GM23338 (cell line): ENCODE results near the gene ZNF681. TPM values are rescaled to one million over a fixed set of nuclear protein-coding genes. Genes with fewer than 3 reads are reported as not detected.

ENCODE experiments used
- ATAC-seq: fragments of 200-7000 bp; cut with Tn5 transposase; 3 replicates; pipeline ENCODE4 v1.9.1; 2020
- DNase-seq: peaks from one replicate; pipeline ENCODE4 v3.0.0-alpha.2; 2015; ENCODE audit warnings: low spot score
- H2AFZ ChIP-seq: fragments of 200-600 bp; sonication (generic); 2 replicates; pipeline ENCODE4 v1.8.0; 2016; ENCODE audit warnings: antibody characterized with exemption, mild to moderate bottlenecking, moderate library complexity
- H3F3A ChIP-seq: fragments of 200-600 bp; sonication (generic); replicated peaks from 2 replicates; pipeline ENCODE4 v1.8.0; 2017; ENCODE audit warnings: antibody characterized with exemption, mixed run types, low read depth
- H3K27ac ChIP-seq: fragments of 200-600 bp; sonication (generic); 2 replicates; pipeline ENCODE4 v1.6.1; 2016; ENCODE audit warnings: low read depth
- H3K27me3 ChIP-seq: fragments of 200-600 bp; sonication (generic); 2 replicates; pipeline ENCODE4 v1.8.0; 2016; ENCODE audit warnings: mild to moderate bottlenecking, mixed run types, moderate library complexity; ENCODE audit not compliant: insufficient read depth
- H3K36me3 ChIP-seq: fragments of 200-600 bp; sonication (generic); 2 replicates; pipeline ENCODE4 v1.8.0; 2016; ENCODE audit warnings: mild to moderate bottlenecking; ENCODE audit not compliant: insufficient read depth
- H3K4me1 ChIP-seq: fragments of 200-600 bp; sonication (generic); 2 replicates; pipeline ENCODE4 v1.8.0; 2016; ENCODE audit warnings: mild to moderate bottlenecking, moderate library complexity; ENCODE audit not compliant: insufficient read depth
- H3K4me2 ChIP-seq: fragments of 200-600 bp; sonication (generic); 2 replicates; pipeline ENCODE4 v1.7.1; 2017; ENCODE audit warnings: mixed run types
- H3K4me3 ChIP-seq: fragments of 200-600 bp; sonication (generic); 2 replicates; pipeline ENCODE4 v1.6.1; 2016; ENCODE audit warnings: mixed run types
- H3K79me2 ChIP-seq: fragments of 200-600 bp; sonication (generic); replicated peaks from 2 replicates; pipeline ENCODE4 v1.8.0; 2017; ENCODE audit warnings: mild to moderate bottlenecking; ENCODE audit not compliant: insufficient read depth
- H3K9me2 ChIP-seq: fragments of 200-600 bp; sonication (generic); 2 replicates; pipeline ENCODE4 v1.8.0; 2017; ENCODE audit not compliant: insufficient read depth
- H4K20me1 ChIP-seq: fragments of 200-600 bp; sonication (generic); replicated peaks from 2 replicates; pipeline ENCODE4 v1.8.0; 2017; ENCODE audit warnings: mild to moderate bottlenecking; ENCODE audit not compliant: insufficient read depth
- H3K27ac Mint-ChIP-seq: 2 replicates; pipeline ENCODE4 v1.8.0; 2020; ENCODE audit warnings: inconsistent platforms, mild to moderate bottlenecking, moderate library complexity, mixed read lengths
- H3K27me3 Mint-ChIP-seq: 3 replicates; pipeline ENCODE4 v1.8.0; 2022; ENCODE audit warnings: low read depth, mild to moderate bottlenecking, moderate library complexity, mixed read lengths, inconsistent platforms; ENCODE audit not compliant: insufficient read depth, poor library complexity
- H3K36me3 Mint-ChIP-seq: 3 replicates; pipeline ENCODE4 v1.8.0; 2021; ENCODE audit warnings: low read depth, mild to moderate bottlenecking, inconsistent platforms, moderate library complexity, mixed read lengths
- H3K4me1 Mint-ChIP-seq: 3 replicates; pipeline ENCODE4 v1.8.0; 2020; ENCODE audit warnings: mild to moderate bottlenecking, inconsistent platforms, mixed read lengths
- H3K4me3 Mint-ChIP-seq: 3 replicates; pipeline ENCODE4 v1.8.0; 2021; ENCODE audit warnings: moderate library complexity, mild to moderate bottlenecking, inconsistent platforms, mixed read lengths
- H3K9me3 Mint-ChIP-seq: 3 replicates; pipeline ENCODE4 v1.8.0; 2020; ENCODE audit warnings: moderate library complexity, mild to moderate bottlenecking, inconsistent platforms, mixed read lengths
- JUNB ChIP-seq: IDR thresholded peaks from one replicate; pipeline ENCODE4 v1.6.1; 2016; ENCODE audit warnings: antibody characterized with exemption; ENCODE audit not compliant: unreplicated experiment
- POLR2AphosphoS5 ChIP-seq: IDR thresholded peaks from 2 replicates; pipeline ENCODE4 v1.6.1; 2016; ENCODE audit warnings: antibody characterized with exemption, low read depth
- ZNF114 ChIP-seq: fragments of 250-450 bp; sonication (Bioruptor Pico); IDR thresholded peaks from 2 replicates; pipeline ENCODE4 v1.5.0; 2020; ENCODE audit warnings: mild to moderate bottlenecking, moderate library complexity
- polyA plus RNA-seq: library from polyadenylated mRNA; unstranded; fragments of >200 nt; fragmentation: Nextera tagmentation; extraction: Ambion mirVana; gene quantifications from 2 replicates; pipeline ENCODE4 v1.2.1, GENCODE V29; 2016
- total RNA-seq: library from RNA; depleted of rRNA; stranded (reverse); fragments of >200 nt; shearing (Covaris generic); gene quantifications from 2 replicates; pipeline ENCODE4 v1.2.3, GENCODE V29; 2014
- TF ChIP-seq, protein P1 (sequence below): fragments of 250-450 bp; sonication (Bioruptor Pico); IDR thresholded peaks from 2 replicates; pipeline ENCODE4 v1.5.0; 2020; ENCODE audit warnings: mild to moderate bottlenecking, moderate library complexity
- TF ChIP-seq, protein P2 (sequence below), 2 experiments: fragments of 200-600 bp in 1 of 2; sonication (generic) in 1 of 2; conservative IDR thresholded peaks; 2 replicates each; pipeline versions ENCODE4 v1.5.1 to v1.6.1; 2016 to 2017; ENCODE audit warnings: antibody characterized with exemption in 2 of 2, low read depth in 2 of 2, mild to moderate bottlenecking in 2 of 2, moderate library complexity in 1 of 2

ZNF681 gene
- total and polyA plus RNA-seq, 2 experiments from 2014 or later, result 9.4 to 25.1 TPM

DNA sequence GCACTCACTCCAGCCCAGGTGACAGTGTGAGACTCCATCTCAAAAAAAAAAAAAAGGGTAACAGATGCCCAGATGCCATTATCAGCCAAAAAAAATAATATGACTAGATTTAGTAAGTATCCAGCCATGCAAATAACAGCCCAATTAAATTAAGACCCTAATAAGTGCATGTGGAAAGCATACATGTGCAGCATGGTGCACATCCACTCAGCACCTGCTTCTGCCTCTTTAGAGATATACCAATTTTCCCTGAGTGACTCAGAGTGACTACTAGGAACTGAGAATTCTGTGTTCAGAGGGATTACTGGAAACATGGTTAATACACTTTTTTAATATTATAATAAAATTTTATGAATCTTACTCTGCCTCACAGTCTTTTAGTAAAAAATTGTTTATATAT is 41.9 kb downstream of the ZNF681 start:
- H3K27me3 ChIP-seq, result no peaks in the 10 kb centered on the region
- no peaks in the 10 kb centered on the region for H3K79me2 ChIP-seq
- H3K27me3 Mint-ChIP-seq, result peaks cover 15% of the 10 kb centered on the region
- H3K27ac Mint-ChIP-seq, result no peak overlapping the region; the same call in 1 of the 2 replicates
- no peak overlapping the region for H3K4me3 Mint-ChIP-seq
- H4K20me1 ChIP-seq, result no peaks in the 10 kb centered on the region
- no peaks in the 10 kb centered on the region for H3K9me3 Mint-ChIP-seq
- H2AFZ ChIP-seq, result no peak overlapping the region
- H3K4me1 ChIP-seq, result peaks cover 22% of the 10 kb centered on the region
- H3K27ac ChIP-seq, result no peak overlapping the region
- no peaks in the 10 kb centered on the region for H3K36me3 Mint-ChIP-seq
- no peaks in the 10 kb centered on the region for H3K36me3 ChIP-seq
- H3F3A ChIP-seq, result no peaks in the 10 kb centered on the region; the same call in 1 of the 2 replicates
- DNase-seq, result no peak
- TF ChIP-seq, protein P1, sequence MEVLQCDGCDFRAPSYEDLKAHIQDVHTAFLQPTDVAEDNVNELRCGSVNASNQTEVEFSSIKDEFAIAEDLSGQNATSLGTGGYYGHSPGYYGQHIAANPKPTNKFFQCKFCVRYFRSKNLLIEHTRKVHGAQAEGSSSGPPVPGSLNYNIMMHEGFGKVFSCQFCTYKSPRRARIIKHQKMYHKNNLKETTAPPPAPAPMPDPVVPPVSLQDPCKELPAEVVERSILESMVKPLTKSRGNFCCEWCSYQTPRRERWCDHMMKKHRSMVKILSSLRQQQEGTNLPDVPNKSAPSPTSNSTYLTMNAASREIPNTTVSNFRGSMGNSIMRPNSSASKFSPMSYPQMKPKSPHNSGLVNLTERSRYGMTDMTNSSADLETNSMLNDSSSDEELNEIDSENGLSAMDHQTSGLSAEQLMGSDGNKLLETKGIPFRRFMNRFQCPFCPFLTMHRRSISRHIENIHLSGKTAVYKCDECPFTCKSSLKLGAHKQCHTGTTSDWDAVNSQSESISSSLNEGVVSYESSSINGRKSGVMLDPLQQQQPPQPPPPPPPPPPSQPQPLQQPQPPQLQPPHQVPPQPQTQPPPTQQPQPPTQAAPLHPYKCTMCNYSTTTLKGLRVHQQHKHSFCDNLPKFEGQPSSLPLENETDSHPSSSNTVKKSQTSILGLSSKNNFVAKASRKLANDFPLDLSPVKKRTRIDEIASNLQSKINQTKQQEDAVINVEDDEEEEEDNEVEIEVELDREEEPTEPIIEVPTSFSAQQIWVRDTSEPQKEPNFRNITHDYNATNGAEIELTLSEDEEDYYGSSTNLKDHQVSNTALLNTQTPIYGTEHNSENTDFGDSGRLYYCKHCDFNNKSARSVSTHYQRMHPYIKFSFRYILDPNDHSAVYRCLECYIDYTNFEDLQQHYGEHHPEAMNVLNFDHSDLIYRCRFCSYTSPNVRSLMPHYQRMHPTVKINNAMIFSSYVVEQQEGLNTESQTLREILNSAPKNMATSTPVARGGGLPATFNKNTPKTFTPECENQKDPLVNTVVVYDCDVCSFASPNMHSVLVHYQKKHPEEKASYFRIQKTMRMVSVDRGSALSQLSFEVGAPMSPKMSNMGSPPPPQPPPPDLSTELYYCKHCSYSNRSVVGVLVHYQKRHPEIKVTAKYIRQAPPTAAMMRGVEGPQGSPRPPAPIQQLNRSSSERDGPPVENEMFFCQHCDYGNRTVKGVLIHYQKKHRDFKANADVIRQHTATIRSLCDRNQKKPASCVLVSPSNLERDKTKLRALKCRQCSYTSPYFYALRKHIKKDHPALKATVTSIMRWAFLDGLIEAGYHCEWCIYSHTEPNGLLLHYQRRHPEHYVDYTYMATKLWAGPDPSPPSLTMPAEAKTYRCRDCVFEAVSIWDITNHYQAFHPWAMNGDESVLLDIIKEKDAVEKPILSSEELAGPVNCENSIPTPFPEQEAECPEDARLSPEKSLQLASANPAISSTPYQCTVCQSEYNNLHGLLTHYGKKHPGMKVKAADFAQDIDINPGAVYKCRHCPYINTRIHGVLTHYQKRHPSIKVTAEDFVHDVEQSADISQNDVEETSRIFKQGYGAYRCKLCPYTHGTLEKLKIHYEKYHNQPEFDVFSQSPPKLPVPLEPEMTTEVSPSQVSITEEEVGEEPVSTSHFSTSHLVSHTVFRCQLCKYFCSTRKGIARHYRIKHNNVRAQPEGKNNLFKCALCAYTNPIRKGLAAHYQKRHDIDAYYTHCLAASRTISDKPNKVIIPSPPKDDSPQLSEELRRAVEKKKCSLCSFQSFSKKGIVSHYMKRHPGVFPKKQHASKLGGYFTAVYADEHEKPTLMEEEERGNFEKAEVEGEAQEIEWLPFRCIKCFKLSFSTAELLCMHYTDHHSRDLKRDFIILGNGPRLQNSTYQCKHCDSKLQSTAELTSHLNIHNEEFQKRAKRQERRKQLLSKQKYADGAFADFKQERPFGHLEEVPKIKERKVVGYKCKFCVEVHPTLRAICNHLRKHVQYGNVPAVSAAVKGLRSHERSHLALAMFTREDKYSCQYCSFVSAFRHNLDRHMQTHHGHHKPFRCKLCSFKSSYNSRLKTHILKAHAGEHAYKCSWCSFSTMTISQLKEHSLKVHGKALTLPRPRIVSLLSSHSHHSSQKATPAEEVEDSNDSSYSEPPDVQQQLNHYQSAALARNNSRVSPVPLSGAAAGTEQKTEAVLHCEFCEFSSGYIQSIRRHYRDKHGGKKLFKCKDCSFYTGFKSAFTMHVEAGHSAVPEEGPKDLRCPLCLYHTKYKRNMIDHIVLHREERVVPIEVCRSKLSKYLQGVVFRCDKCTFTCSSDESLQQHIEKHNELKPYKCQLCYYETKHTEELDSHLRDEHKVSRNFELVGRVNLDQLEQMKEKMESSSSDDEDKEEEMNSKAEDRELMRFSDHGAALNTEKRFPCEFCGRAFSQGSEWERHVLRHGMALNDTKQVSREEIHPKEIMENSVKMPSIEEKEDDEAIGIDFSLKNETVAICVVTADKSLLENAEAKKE (CRISPR knock-in tag), result no peak
- no peak for TF ChIP-seq POLR2AphosphoS5
- TF ChIP-seq, protein P2, sequence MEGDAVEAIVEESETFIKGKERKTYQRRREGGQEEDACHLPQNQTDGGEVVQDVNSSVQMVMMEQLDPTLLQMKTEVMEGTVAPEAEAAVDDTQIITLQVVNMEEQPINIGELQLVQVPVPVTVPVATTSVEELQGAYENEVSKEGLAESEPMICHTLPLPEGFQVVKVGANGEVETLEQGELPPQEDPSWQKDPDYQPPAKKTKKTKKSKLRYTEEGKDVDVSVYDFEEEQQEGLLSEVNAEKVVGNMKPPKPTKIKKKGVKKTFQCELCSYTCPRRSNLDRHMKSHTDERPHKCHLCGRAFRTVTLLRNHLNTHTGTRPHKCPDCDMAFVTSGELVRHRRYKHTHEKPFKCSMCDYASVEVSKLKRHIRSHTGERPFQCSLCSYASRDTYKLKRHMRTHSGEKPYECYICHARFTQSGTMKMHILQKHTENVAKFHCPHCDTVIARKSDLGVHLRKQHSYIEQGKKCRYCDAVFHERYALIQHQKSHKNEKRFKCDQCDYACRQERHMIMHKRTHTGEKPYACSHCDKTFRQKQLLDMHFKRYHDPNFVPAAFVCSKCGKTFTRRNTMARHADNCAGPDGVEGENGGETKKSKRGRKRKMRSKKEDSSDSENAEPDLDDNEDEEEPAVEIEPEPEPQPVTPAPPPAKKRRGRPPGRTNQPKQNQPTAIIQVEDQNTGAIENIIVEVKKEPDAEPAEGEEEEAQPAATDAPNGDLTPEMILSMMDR (conservative IDR thresholded peaks at IDR 0.05; ENCODE audit: low read depth in 2 of 2), result no peak
- TF ChIP-seq ZNF114 (CRISPR knock-in tag), result no peak
- TF ChIP-seq JUNB, result no peak
- no peak overlapping the region for H3K4me3 ChIP-seq
- H3K4me1 Mint-ChIP-seq, result peaks cover 25% of the 10 kb centered on the region; the same call in 2 of the 3 replicates
- H3K4me2 ChIP-seq, result no peak overlapping the region
- ATAC-seq, result no peak
- H3K9me2 ChIP-seq, result no peaks in the 10 kb centered on the region
